H1 (cell line): ENCODE results near the gene NOL4L. TPM values are rescaled to one million over a fixed set of nuclear protein-coding genes. Genes with fewer than 3 reads are reported as not detected.

Experiments
- CHD2 ChIP-seq: IDR thresholded peaks from 2 replicates; pipeline ENCODE4 v1.6.1; 2012; ENCODE audit warnings: low read length, improper control_type of control experiment
- KDM4A ChIP-seq: IDR thresholded peaks from one replicate; pipeline ENCODE4 v1.7.1; 2012; ENCODE audit warnings: low read depth, mild to moderate bottlenecking, moderate library complexity, low read length, inconsistent platforms; ENCODE audit not compliant: severe bottlenecking
- ZNF274 ChIP-seq: IDR thresholded peaks from 2 replicates; pipeline ENCODE4 v1.7.0; 2012; ENCODE audit warnings: low read length, borderline replicate concordance; ENCODE audit errors: extremely low read depth
- polyA plus RNA-seq, 7 experiments: library from polyadenylated mRNA; depleted of rRNA in 3 of 7; stranded (reverse) in 5 of 7; unstranded in 2 of 7; fragments of >200 nt in 5 of 7; fragments of 200-250 nt in 2 of 7; gene quantifications; 1 replicate in 5 of 7; 2 replicates in 1 of 7; 4 replicates in 1 of 7; pipeline versions ENCODE4 v1.2.1 to v1.2.3, GENCODE V29; 2011 to 2013; ENCODE audit warnings: missing spikeins in 2 of 7, mixed read lengths in 2 of 7
- total RNA-seq: library from RNA; stranded (reverse); fragmentation: NEBNext Ultra II Directional; extraction: Animal tissue kit (Norgen Biotek cat#: 25700); gene quantifications from 2 replicates; pipeline ENCODE4 v1.2.1, GENCODE V29; 2021

The NOL4L gene
- total and polyA plus RNA-seq, 2 of the 8 experiments (the other 6 are each of a cell fraction or from before 2014, with no cell fraction given) = 15.3 to 23.7 TPM

DNA sequence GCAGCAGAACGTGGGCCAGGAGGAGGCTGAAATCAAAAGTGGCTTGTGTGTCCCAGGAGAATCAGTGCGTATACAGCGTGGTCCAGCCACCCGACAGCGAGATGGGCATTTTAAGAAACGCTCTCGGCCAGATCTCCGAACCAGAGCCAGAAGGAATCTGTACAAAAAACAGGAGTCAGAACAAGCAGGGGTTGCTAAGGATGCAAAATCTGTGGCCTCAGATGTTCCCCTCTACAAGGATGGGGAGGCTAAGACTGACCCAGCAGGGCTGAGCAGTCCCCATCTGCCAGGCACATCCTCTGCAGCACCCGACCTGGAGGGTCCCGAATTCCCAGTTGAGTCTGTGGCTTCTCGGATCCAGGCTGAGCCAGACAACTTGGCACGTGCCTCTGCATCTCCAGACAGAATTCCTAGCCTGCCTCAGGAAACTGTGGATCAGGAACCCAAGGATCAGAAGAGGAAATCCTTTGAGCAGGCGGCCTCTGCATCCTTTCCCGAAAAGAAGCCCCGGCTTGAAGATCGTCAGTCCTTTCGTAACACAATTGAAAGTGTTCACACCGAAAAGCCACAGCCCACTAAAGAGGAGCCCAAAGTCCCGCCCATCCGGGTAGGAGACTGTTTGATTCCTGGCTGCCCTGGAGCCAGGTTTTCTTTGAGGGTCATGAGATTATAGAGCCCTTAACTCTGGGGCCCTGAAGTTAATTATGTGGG is 151.7 kb downstream of the NOL4L start (continued):
- TF ChIP-seq ZNF274 = no peak
- no peak for TF ChIP-seq CHD2
- TF ChIP-seq KDM4A = no peak
